Measurements from ENCODE around the gene TMC8.
"Not testable (repeated sequence)": the region's sequence is repeated elsewhere in the genome, so short reads cannot be mapped to it uniquely, and the experiment has no call there.

Gene TMC8

GRCh38 chr17:78110363-78111015, 20.1 kb upstream of the TMC8 start:
- DNase-seq = no peak

DNA sequence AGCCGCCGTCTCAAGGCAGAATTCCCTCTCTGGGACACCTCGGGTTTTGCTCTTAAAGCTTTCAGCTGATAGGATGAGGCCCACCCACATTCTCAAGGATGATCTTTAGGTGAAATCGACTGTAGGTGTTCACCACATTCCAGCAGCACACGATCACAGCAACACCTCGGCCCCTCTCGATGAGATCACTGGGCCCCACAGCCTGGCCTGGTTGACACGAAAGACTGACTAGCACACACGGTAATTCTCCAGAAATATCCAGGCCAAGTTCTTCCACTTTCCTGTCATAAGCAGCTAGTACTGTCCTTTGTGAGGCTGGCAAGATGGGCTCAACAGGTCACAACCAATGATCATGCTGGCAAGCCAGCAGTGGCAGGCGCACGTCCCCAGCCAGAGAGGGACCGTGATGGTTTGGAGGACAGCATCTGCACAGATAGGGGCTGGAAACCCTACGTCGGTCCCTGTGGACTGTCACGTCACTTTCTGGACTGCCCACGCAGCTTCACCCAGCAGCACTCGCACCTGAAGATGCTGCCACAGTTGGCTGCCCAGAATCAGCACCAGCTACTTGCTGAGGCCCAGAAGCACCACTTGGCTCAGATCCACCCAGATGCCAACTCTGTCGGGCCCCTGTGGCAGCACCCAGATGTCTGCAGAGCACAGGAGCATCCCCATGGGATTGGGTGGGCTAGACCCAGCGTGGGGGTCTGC, 19.4 kb upstream of the TMC8 start:
- DNase-seq = no peak

- DNase-seq = no peak
Observed at GRCh38 chr17:78111727-78112517, 18.6 kb upstream of the TMC8 start.

- peak; percentile 78 for DNase-seq
Observed at GRCh38 chr17:78112518-78113471, 17.8 kb upstream of the TMC8 start.

GRCh38 chr17:78113804-78114785, 16.5 kb upstream of the TMC8 start:
- DNase-seq = peak; percentile 47

DNA sequence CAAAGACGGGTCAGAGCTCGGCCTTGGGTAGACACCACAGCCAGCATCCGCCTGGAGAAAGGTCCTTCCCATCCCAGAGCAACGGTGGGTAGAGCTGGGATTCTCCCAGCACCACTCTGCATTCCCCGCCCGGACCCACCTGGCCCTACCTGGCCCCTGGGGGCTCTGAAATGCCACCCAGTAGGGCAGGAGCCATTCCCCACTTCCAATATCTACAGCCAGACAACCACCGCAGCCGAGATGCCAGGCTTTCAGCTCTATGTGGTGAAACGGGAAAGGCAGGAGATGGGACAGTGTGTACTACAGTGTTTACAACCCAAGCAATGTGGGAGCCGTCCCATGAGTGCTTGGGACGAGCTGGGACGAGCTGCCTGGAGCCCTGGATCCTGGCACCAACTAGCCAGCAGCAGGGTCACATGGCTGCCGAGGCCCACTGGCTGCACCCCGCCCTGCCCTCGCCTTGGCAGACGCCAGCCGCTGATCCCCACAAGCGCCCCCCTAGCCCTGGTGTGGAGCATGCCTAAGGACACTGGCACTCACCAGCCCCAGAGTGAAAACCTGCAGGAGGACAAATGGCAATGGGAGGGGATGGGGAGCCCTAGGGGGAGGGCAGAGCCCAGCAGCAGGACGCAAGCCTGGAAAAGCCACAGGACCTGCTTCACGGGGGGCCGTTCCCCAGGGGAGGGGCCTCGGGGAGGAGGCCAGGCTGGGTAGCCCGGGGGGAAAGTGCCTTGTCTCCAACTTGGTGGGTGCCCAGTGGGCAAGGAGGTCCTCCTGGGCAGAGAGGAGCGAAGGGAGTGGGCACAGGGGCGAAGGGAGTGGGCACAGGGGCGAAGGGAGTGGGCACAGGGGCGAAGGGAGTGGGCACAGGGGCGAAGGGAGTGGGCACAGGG, 15.5 kb upstream of the TMC8 start:
- DNase-seq = no peak

- DNase-seq = not testable (repeated sequence)
Observed at GRCh38 chr17:78115803-78116202, 14.8 kb upstream of the TMC8 start.

GRCh38 chr17:78116411-78116810, 14.2 kb upstream of the TMC8 start:
- no peak for DNase-seq

DNA sequence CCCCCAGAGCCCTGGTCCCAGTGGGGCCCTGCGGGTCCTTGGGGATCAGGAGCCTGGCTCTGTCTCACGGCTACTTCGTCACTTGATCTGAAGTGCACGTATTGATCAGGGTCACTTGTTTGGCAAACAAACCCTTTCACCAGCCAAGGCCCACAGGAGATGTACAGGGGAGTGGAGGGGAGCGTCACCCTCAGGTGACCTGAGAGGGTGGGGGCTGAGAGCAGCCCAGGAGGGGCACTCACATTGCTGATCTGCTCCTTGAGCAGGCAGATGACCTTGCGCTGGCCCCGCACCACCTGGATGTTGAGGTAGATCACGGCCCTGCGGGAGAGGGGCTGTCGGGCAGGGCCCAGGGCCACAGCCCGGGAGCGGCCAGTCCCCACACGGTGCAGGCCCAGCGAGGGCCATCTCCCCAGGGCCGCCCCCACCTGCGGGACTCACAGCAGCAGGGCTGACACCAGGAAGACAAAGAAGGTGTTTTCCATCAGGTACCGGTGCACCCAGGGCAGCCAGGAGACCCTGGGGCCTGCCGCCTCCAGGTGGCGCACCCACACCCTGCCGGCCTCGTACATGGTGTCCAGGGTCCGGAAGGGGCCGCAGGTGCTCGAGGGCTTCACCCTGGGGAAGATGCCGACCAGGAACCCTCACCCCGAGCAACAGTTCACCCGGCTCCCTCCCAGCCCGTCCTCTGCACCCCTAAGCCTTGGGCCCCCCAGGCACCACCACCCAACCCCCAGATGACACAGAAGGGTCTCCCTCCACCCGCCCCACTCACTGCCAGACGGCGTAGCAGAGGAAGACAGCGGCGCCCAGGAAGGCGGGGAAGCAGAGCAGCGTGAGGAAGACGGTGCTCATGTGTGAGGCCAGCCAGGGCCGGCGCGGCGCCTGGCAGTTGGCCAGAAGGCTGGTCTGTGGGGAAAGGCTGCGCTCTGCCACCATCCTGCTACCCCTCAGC, 13.3 kb upstream of the TMC8 start:
- peak; percentile 18 for DNase-seq

DNA sequence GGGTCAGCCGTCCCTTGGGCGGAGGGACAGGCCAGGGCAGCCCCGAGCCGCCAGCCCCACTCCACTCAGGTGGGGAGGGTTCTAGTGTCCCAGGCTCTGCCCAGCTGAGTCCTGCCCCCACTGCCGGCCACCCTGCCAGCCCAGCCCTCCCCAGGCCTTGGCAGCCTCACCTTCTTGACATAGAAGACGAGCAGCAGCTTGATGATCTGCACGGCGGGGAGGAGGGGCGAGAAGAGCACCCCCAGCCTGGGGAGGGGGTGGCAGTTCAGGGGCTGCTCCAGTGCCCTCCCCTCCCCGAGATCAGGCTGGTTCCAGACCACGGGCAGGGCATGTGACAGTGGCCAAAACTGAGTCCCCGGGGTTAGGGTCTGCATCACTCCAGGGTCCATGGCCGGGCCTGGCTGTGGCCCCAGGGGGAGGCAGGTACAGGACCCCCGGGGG, 11.8 kb upstream of the TMC8 start:
- no peak for DNase-seq

- DNase-seq = no peak
Observed at GRCh38 chr17:78120537-78120936, 10.0 kb upstream of the TMC8 start.

- DNase-seq = peak; percentile 75
Observed at GRCh38 chr17:78120971-78121800, 9.4 kb upstream of the TMC8 start.

DNA sequence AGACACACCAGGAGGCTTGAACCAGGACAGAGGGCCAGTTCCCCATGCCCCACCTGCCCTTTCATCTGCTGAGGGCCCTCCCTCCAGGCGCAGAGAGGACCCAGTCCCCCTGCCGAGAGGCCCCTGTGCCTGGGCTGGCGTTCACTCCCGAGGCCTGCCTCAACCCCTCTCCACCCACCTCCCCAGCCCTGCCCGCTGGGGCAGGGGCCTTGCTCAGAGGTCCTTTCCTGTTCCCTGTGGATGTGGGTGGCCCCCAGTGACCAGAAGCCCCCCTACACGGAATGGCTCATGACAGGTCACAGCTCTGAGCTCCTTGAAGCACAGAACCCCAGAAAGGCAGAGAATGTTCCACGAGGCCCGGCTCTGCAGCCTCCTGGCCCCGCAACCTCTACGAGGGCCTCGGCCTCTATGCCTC, 8.8 kb upstream of the TMC8 start:
- DNase-seq = peak; percentile 17

DNA sequence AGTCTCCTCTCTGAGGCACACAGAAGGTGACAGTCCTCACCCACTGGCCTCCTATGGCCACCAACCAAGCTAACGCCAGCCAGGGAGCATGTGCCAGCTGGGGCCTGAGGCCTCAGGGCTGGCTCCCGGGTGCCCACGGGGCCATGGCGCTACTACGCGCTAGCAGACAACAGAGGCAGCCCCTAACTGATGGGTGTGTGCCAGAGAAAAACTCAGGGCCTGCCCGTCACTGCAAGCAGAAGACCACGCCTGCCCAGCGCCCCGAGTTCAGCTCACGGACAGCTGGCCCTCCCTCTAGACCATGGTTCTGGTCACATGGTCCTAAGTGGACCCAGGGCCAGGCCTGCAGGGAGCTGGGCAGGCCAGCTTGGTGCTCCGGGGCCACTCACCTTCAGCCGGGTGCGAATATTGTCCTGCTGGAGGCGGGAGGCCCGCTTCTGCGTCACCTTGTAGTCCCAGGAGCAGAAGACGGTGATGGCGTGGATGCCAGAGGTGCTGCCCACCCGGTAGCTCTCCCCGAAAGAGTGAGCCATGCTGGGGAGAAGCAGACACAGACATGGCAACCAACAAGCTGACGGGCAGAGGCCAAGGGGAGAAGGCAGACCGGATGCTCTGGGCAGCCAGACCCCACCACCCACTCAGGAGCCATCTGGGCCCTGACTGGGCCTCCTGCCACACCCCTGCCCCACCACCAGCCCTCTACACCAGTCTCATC, 8.2 kb upstream of the TMC8 start:
- DNase-seq = peak; percentile 26

- peak; percentile 41 for DNase-seq
Observed at GRCh38 chr17:78122931-78123249, 7.7 kb upstream of the TMC8 start.

GRCh38 chr17:78123258-78123929, 7.2 kb upstream of the TMC8 start:
- DNase-seq = no peak
